OCI-LY7 (cell line): Measurements from ENCODE around the gene WSB1. TPM values are rescaled to one million over a fixed set of nuclear protein-coding genes. Genes with fewer than 3 reads are reported as not detected.

Source experiments
- BruUV-seq: library from RNA; stranded (reverse); fragments of 400-500 nt; replicated peaks from 2 replicates; lab custom pipeline; 2021; lab: Mats Ljungman, UMichigan
- CTCF ChIA-PET: fragments of 300-600 bp; sonication (Branson Sonifier 250); formaldehyde crosslinking; loops from one replicate; lab custom pipeline; 2022; ENCODE audit warnings: antibody characterized with exemption; ENCODE audit not compliant: unreplicated experiment; lab: Charles Lee
- POLR2A ChIA-PET: fragments of 300-600 bp; sonication (Branson Sonifier 250); formaldehyde crosslinking; loops from one replicate; lab custom pipeline; 2022; ENCODE audit warnings: antibody characterized with exemption; lab: Charles Lee
- DNase-seq: peaks from one replicate; pipeline ENCODE4 v3.0.0-alpha.2; 2015; ENCODE audit warnings: low spot score
- H2AFZ ChIP-seq: fragments of 200-600 bp; sonication (generic), shearing (Covaris generic); 2 replicates; pipeline ENCODE4 v1.6.1; 2014; ENCODE audit warnings: mild to moderate bottlenecking, antibody characterized with exemption, low read length, moderate library complexity
- H3K27ac ChIP-seq: fragments of 200-600 bp; sonication (generic); 2 replicates; pipeline ENCODE4 v1.5.1; 2014; ENCODE audit warnings: mixed run types, low read depth, mild to moderate bottlenecking, moderate library complexity, low read length, inconsistent platforms; ENCODE audit not compliant: poor library complexity, severe bottlenecking
- H3K36me3 ChIP-seq: fragments of 200-600 bp; sonication (generic); 2 replicates; pipeline ENCODE4 v1.6.1; 2014; ENCODE audit warnings: mild to moderate bottlenecking, antibody characterized with exemption, low read length, moderate library complexity, mixed read lengths; ENCODE audit not compliant: insufficient read depth
- H3K4me1 ChIP-seq: fragments of 200-600 bp; sonication (generic); 2 replicates; pipeline ENCODE4 v1.5.1; 2014; ENCODE audit warnings: mild to moderate bottlenecking, low read length; ENCODE audit not compliant: insufficient read depth, poor library complexity, severe bottlenecking
- H3K4me2 ChIP-seq: fragments of 200-600 bp; sonication (generic); 2 replicates; pipeline ENCODE4 v1.6.1; 2014; ENCODE audit warnings: mild to moderate bottlenecking, low read length
- H3K4me3 ChIP-seq: fragments of 200-600 bp; sonication (generic); 2 replicates; pipeline ENCODE4 v1.5.1; 2014; ENCODE audit warnings: mild to moderate bottlenecking, low read depth, low read length; ENCODE audit not compliant: poor library complexity, severe bottlenecking
- H3K79me2 ChIP-seq: fragments of 200-600 bp; sonication (generic); 2 replicates; pipeline ENCODE4 v1.6.1; 2016; ENCODE audit warnings: low read depth, mild to moderate bottlenecking, low read length, moderate library complexity, mixed read lengths; ENCODE audit not compliant: insufficient read depth
- H3K9me2 ChIP-seq: fragments of 200-600 bp; sonication (generic); 2 replicates; pipeline ENCODE4 v1.6.1; 2016; ENCODE audit warnings: mild to moderate bottlenecking, low read length, mixed read lengths; ENCODE audit not compliant: insufficient read depth
- H3K9me3 ChIP-seq: fragments of 200-600 bp; sonication (generic); 2 replicates; pipeline ENCODE4 v1.6.1; 2014; ENCODE audit warnings: mild to moderate bottlenecking, mixed run types, low read length, mixed read lengths
- H4K20me1 ChIP-seq: fragments of 200-600 bp; sonication (generic); 2 replicates; pipeline ENCODE4 v1.6.1; 2014; ENCODE audit warnings: mild to moderate bottlenecking, antibody characterized with exemption, low read length, moderate library complexity, mixed read lengths; ENCODE audit not compliant: insufficient read depth
- CTCF ChIP-seq: fragments of 200-600 bp; sonication (generic); conservative IDR thresholded peaks from 2 replicates; pipeline ENCODE4 v1.5.1; 2014; ENCODE audit warnings: mild to moderate bottlenecking, antibody characterized with exemption, low read length, moderate library complexity, mixed read lengths
- EZH2phosphoT487 ChIP-seq: fragments of 200-600 bp; sonication (generic); IDR thresholded peaks from 2 replicates; pipeline ENCODE4 v1.6.1; 2018; ENCODE audit warnings: low read depth, borderline replicate concordance, mild to moderate bottlenecking, mixed run types, antibody characterized with exemption, low read length, moderate library complexity, mixed read lengths
- intact Hi-C: fragments of 100-400 bp; cut with micrococcal nuclease; formaldehyde crosslinking; loops from one replicate; pipeline ENCODE4 v1.10.0; 2022; ENCODE audit not compliant: unreplicated experiment
- total RNA-seq, 2 experiments: library from RNA; depleted of rRNA in 1 of 2; stranded (reverse); fragments of >200 nt in 1 of 2; shearing (Covaris generic) in 1 of 2; gene quantifications; 2 replicates each; pipeline ENCODE4 v1.2.3, GENCODE V29; 2014 to 2022

WSB1 gene
- total RNA-seq, 2 experiments from 2014 or later, result 115 to 118 TPM

- Histone ChIP-seq H4K20me1 (no peaks in the 10 kb centered on the region), H3K4me3 (peak overlapping the region; percentile 59), H3K79me2 (no peaks in the 10 kb centered on the region), H3K4me2 (peak overlapping the region; percentile 74), H3K9me3 (no peaks in the 10 kb centered on the region), H2AFZ (peak overlapping the region; percentile 93), H3K9me2 (no peaks in the 10 kb centered on the region), H3K27ac (no peak overlapping the region), H3K36me3 (no peaks in the 10 kb centered on the region), H3K4me1 (peaks cover 15% of the 10 kb centered on the region)
- DNase-seq, result peak; percentile 72
- POLR2A ChIA-PET, result interaction anchor here (0.5 to 0.7 kb wide), 3 partner anchors 63 to 170 kb away, joined by 3 to 6 read pairs (median 3); no protein-coding TSS in a partner anchor
- CTCF ChIA-PET, result interaction anchor here (0.8 kb wide), 1 partner anchor 96 kb away, joined by 5 read pairs; no protein-coding TSS in a partner anchor
- TF ChIP-seq EZH2phosphoT487, result no peak
- TF ChIP-seq CTCF, result peak; percentile 77
- intact Hi-C loops, result loop anchor here (1.0 kb wide), 2 partner anchors 87 to 96 kb away; no protein-coding TSS in a partner anchor
- BruUV-seq, result no TSS peak
These were observed 38.8 kb downstream of the WSB1 start for GRCh38 chr17:27332485-27333409.

- no TSS peak for BruUV-seq
- ChIA-PET CTCF (interaction anchor here (0.8 kb wide), 1 partner anchor 97 kb away, joined by 5 read pairs; no protein-coding TSS in a partner anchor), POLR2A (interaction anchor here (0.6 kb wide), 1 partner anchor 63 kb away, joined by 3 read pairs; no protein-coding TSS in a partner anchor)
- no peak for TF ChIP-seq CTCF
- TF ChIP-seq EZH2phosphoT487, result no peak
- no peak overlapping the region for H3K27ac ChIP-seq
- no peak for DNase-seq
- H3K36me3 ChIP-seq, result no peaks in the 10 kb centered on the region
- H2AFZ ChIP-seq, result peak overlapping the region; percentile 93
- H3K9me3 ChIP-seq, result no peaks in the 10 kb centered on the region
- peak overlapping the region; percentile 59 for H3K4me3 ChIP-seq
- no peaks in the 10 kb centered on the region for H3K79me2 ChIP-seq
- H3K4me1 ChIP-seq, result peaks cover 15% of the 10 kb centered on the region
- no peaks in the 10 kb centered on the region for H4K20me1 ChIP-seq
- no peaks in the 10 kb centered on the region for H3K9me2 ChIP-seq
- intact Hi-C loops, result no loop called here
- H3K4me2 ChIP-seq, result peak overlapping the region; percentile 74
These were observed 39.6 kb downstream of the WSB1 start for GRCh38 chr17:27333410-27333980.
